Sigmoid colon (tissue), 4 donors: ENCODE measurements around the gene CATSPER4.

ENCODE experiments used
- CTCF ChIP-seq, 4 experiments: fragments of 450-650 bp in 3 of 4; fragments of 200-600 bp in 1 of 4; IDR thresholded peaks; one replicate each; pipeline ENCODE4 v1.5.1; 2016 to 2019; ENCODE audit warnings: antibody characterized with exemption in 4 of 4, mild to moderate bottlenecking in 3 of 4, moderate library complexity in 2 of 4
- POLR2AphosphoS5 ChIP-seq, 4 donors: sonication (generic); formaldehyde crosslinking; IDR thresholded peaks; one replicate each; pipeline ENCODE4 v1.6.1; 2017; ENCODE audit warnings: antibody characterized with exemption in 4 of 4

DNA sequence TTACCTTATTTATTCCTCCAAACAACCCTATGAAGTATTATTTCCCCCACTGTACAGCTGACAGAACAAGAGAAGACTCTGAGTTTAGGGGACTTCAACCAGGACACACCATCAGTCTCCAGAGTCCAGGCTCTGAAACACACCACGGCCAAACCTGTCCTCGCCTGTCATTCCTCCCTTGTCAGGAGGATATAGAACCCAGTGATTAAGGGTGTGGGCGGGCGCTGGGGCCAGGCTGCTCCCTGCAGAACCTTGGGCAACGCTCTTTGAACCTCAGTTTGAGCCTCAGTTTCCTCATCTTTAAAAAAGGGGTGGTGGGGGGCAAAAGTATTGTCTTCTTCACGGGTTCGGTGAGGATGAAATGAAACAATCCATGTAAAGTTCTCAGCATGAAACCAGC, 34.2 kb downstream of the CATSPER4 start:
- TF ChIP-seq POLR2AphosphoS5 (IDR thresholded peaks at IDR 0.05) = no peak
- TF ChIP-seq CTCF (IDR thresholded peaks at IDR 0.05) = no peak
